Activated naive CD4-positive, alpha-beta T cell treated with anti-CD3 and anti-CD28 coated beads for 36 hours (primary cell): ENCODE results near the gene MAP4K1. TPM values are rescaled to one million over a fixed set of nuclear protein-coding genes. Genes with fewer than 3 reads are reported as not detected.
"Not testable (repeated sequence)": the region's sequence is repeated elsewhere in the genome, so short reads cannot be mapped to it uniquely, and the experiment has no call there.

ENCODE experiments used
- CTCF ChIA-PET: fragments of 350-600 bp; sonication (Branson Sonifier 250); formaldehyde crosslinking; loops from one replicate; lab custom pipeline; 2021; ENCODE audit warnings: antibody characterized with exemption; lab: Charles Lee
- DNase-seq: peaks from one replicate; pipeline ENCODE4 v3.0.0-alpha.2; 2020
- H3K27ac Mint-ChIP-seq: one replicate; pipeline ENCODE4 v1.8.0; 2021; ENCODE audit warnings: mild to moderate bottlenecking, mixed read lengths
- H3K27me3 Mint-ChIP-seq: one replicate; pipeline ENCODE4 v1.8.0; 2021; ENCODE audit warnings: low read depth, mixed read lengths
- H3K36me3 Mint-ChIP-seq: one replicate; pipeline ENCODE4 v1.8.0; 2021; ENCODE audit warnings: low read depth, mixed read lengths
- H3K4me1 Mint-ChIP-seq: one replicate; pipeline ENCODE4 v1.8.0; 2021; ENCODE audit warnings: low read depth, mixed read lengths
- H3K4me3 Mint-ChIP-seq: one replicate; pipeline ENCODE4 v1.8.0; 2021; ENCODE audit warnings: mild to moderate bottlenecking, moderate library complexity, mixed read lengths
- H3K9me3 Mint-ChIP-seq: one replicate; pipeline ENCODE4 v1.8.0; 2021; ENCODE audit warnings: mixed read lengths
- intact Hi-C: fragments of 100-400 bp; cut with micrococcal nuclease; formaldehyde crosslinking; loops from one replicate; pipeline ENCODE4 v1.15.1; 2023
- total RNA-seq, 2 experiments: library from RNA; stranded (reverse); gene quantifications; one replicate each; pipeline ENCODE4 v1.2.3, GENCODE V29; 2021

The MAP4K1 gene
- total RNA-seq, 2 experiments from 2014 or later = 135 to 148 TPM

GRCh38 chr19:38616265-38616664, 1.5 kb downstream of the MAP4K1 start:
- Mint-ChIP-seq H3K27me3 (no peaks in the 10 kb centered on the region), H3K9me3 (no peaks in the 10 kb centered on the region), H3K27ac (peak overlapping the region; percentile 91), H3K4me1 (peaks cover 51% of the 10 kb centered on the region), H3K4me3 (peak overlapping the region; percentile 100), H3K36me3 (peaks cover 43% of the 10 kb centered on the region)
- CTCF ChIA-PET = no interaction called here
- intact Hi-C loops = loop anchor here (5.0 to 10.0 kb wide), 4 partner anchors 59 to 711 kb away; partner anchors contain the start of genes KCNK6, RASGRP4, SIPA1L3 and WDR87
- DNase-seq = no peak

GRCh38 chr19:38615007-38615581, 2.7 kb downstream of the MAP4K1 start:
- Mint-ChIP-seq H3K27me3 (no peaks in the 10 kb centered on the region), H3K36me3 (peaks cover 45% of the 10 kb centered on the region), H3K4me1 (peaks cover 46% of the 10 kb centered on the region), H3K27ac (no peak overlapping the region), H3K9me3 (no peaks in the 10 kb centered on the region), H3K4me3 (peak overlapping the region; percentile 38)
- intact Hi-C loops = loop anchor here (5.0 to 10.0 kb wide), 4 partner anchors 58 to 710 kb away; partner anchors contain the start of genes KCNK6, RASGRP4, SIPA1L3 and WDR87
- no peak for DNase-seq
- CTCF ChIA-PET = no interaction called here

GRCh38 chr19:38614289-38614688, 3.5 kb downstream of the MAP4K1 start:
- Mint-ChIP-seq H3K36me3 (peaks cover 44% of the 10 kb centered on the region), H3K4me3 (no peak overlapping the region), H3K27me3 (no peaks in the 10 kb centered on the region), H3K9me3 (no peaks in the 10 kb centered on the region), H3K27ac (no peak overlapping the region), H3K4me1 (peaks cover 40% of the 10 kb centered on the region)
- CTCF ChIA-PET = interaction anchor here (1.1 to 1.6 kb wide), 2 partner anchors 101 to 317 kb away, joined by 3 read pairs; partner anchors contain the start of gene MRPS12
- intact Hi-C loops = loop anchor here (10.0 kb wide), 1 partner anchor 709 kb away; the partner anchor contains the start of genes SIPA1L3 and WDR87
- DNase-seq = no peak

- Mint-ChIP-seq H3K4me1 (no peaks in the 10 kb centered on the region), H3K27me3 (no peaks in the 10 kb centered on the region), H3K27ac (no peak overlapping the region), H3K4me3 (no peak overlapping the region), H3K9me3 (no peaks in the 10 kb centered on the region), H3K36me3 (peaks cover 29% of the 10 kb centered on the region)
- CTCF ChIA-PET = no interaction called here
- no peak for DNase-seq
- intact Hi-C loops = no loop called here
Observed at GRCh38 chr19:38606131-38606530, 11.6 kb downstream of the MAP4K1 start.

GRCh38 chr19:38602856-38603255, 14.9 kb downstream of the MAP4K1 start:
- H3K4me3 Mint-ChIP-seq, H3K27ac Mint-ChIP-seq, DNase-seq, intact Hi-C loops, H3K9me3 Mint-ChIP-seq, H3K27me3 Mint-ChIP-seq, CTCF ChIA-PET, H3K4me1 Mint-ChIP-seq: not testable (repeated sequence)
- H3K36me3 Mint-ChIP-seq = peaks cover 24% of the 10 kb centered on the region

GRCh38 chr19:38599722-38600121, 18.0 kb downstream of the MAP4K1 start:
- Mint-ChIP-seq H3K9me3 (no peaks in the 10 kb centered on the region), H3K27ac (no peak overlapping the region), H3K36me3 (peaks cover 28% of the 10 kb centered on the region), H3K4me1 (no peaks in the 10 kb centered on the region), H3K27me3 (no peaks in the 10 kb centered on the region), H3K4me3 (no peak overlapping the region)
- CTCF ChIA-PET = no interaction called here
- intact Hi-C loops = no loop called here
- no peak for DNase-seq

- Mint-ChIP-seq H3K36me3 (peaks cover 29% of the 10 kb centered on the region), H3K4me1 (no peaks in the 10 kb centered on the region), H3K4me3 (no peak overlapping the region), H3K9me3 (no peaks in the 10 kb centered on the region), H3K27ac (no peak overlapping the region), H3K27me3 (no peaks in the 10 kb centered on the region)
- DNase-seq = no peak
- intact Hi-C loops = no loop called here
- CTCF ChIA-PET = no interaction called here
Observed at GRCh38 chr19:38597075-38597474, 20.7 kb downstream of the MAP4K1 start.

- no peaks in the 10 kb centered on the region for H3K4me1 Mint-ChIP-seq
- no peak overlapping the region for H3K27ac Mint-ChIP-seq
Observed at GRCh38 chr19:38596057-38596981, 21.4 kb downstream of the MAP4K1 start.

GRCh38 chr19:38592940-38593339, 24.8 kb downstream of the MAP4K1 start:
- DNase-seq = no peak
- Mint-ChIP-seq H3K27me3 (no peaks in the 10 kb centered on the region), H3K27ac (no peak overlapping the region), H3K9me3 (no peaks in the 10 kb centered on the region), H3K36me3 (peaks cover 26% of the 10 kb centered on the region), H3K4me1 (no peaks in the 10 kb centered on the region), H3K4me3 (no peak overlapping the region)
- CTCF ChIA-PET = interaction anchor here (0.6 kb wide), 2 partner anchors 467 to 672 kb away, joined by 3 to 8 read pairs; no protein-coding TSS in a partner anchor
- intact Hi-C loops = no loop called here

More at GRCh38 chr19:38596057-38596981, 21.4 kb downstream of the MAP4K1 start:
- intact Hi-C loops = no loop called here
- CTCF ChIA-PET = no interaction called here
- DNase-seq = peak; percentile 27
- no peak overlapping the region for H3K4me3 Mint-ChIP-seq
- H3K9me3 Mint-ChIP-seq = no peaks in the 10 kb centered on the region
- H3K27me3 Mint-ChIP-seq = no peaks in the 10 kb centered on the region
- peaks cover 29% of the 10 kb centered on the region for H3K36me3 Mint-ChIP-seq

GRCh38 chr19:38588041-38588440, 29.7 kb downstream of the MAP4K1 start:
- DNase-seq = no peak
- Mint-ChIP-seq H3K27me3 (no peaks in the 10 kb centered on the region), H3K36me3 (peaks cover 16% of the 10 kb centered on the region), H3K4me1 (no peaks in the 10 kb centered on the region), H3K9me3 (no peaks in the 10 kb centered on the region), H3K27ac (no peak overlapping the region), H3K4me3 (no peak overlapping the region)
- CTCF ChIA-PET = no interaction called here
- intact Hi-C loops = no loop called here

- Mint-ChIP-seq H3K9me3 (no peaks in the 10 kb centered on the region), H3K27ac (no peak overlapping the region), H3K27me3 (no peaks in the 10 kb centered on the region), H3K36me3 (peaks cover 14% of the 10 kb centered on the region), H3K4me3 (no peak overlapping the region), H3K4me1 (no peaks in the 10 kb centered on the region)
- intact Hi-C loops = no loop called here
- CTCF ChIA-PET = no interaction called here
- no peak for DNase-seq
Observed at GRCh38 chr19:38587562-38587961, 30.2 kb downstream of the MAP4K1 start.

- no peak overlapping the region for H3K4me3 Mint-ChIP-seq
- peaks cover 9% of the 10 kb centered on the region for H3K36me3 Mint-ChIP-seq
- no peak overlapping the region for H3K27ac Mint-ChIP-seq
- H3K27me3 Mint-ChIP-seq = no peaks in the 10 kb centered on the region
- no peak for DNase-seq
- intact Hi-C loops = no loop called here
- CTCF ChIA-PET = no interaction called here
- no peaks in the 10 kb centered on the region for H3K4me1 Mint-ChIP-seq
- no peaks in the 10 kb centered on the region for H3K9me3 Mint-ChIP-seq
Observed at GRCh38 chr19:38583985-38584305, 33.8 kb downstream of the MAP4K1 start.
